Dedifferentiated amniotic fluid mesenchymal stem cell (primary cell): ENCODE results near the gene SYNPO.
A peak's percentile ranks its signal among the peaks of the same experiment; 100 is the strongest.

Experiments
- DNase-seq: peaks from one replicate; pipeline ENCODE4 v3.0.0-alpha.2; 2016; ENCODE audit errors: extremely low spot score

SYNPO gene

GRCh38 chr5:150640311-150641005 is at the start of gene SYNPO:
TSS of gene SYNPO (plus strand) at chr5:150640660. CDS start at chr5:150648276, 7,616 bp downstream.
- peak; percentile 73 for DNase-seq

GRCh38 chr5:150590979-150591695 is 49.3 kb upstream of the SYNPO start:
- no peak for DNase-seq

- DNase-seq = no peak
Observed at GRCh38 chr5:150593593-150593992, 46.9 kb upstream of the SYNPO start.

- DNase-seq = no peak
Observed at GRCh38 chr5:150593996-150594395, 46.5 kb upstream of the SYNPO start.

- DNase-seq = no peak
Observed at GRCh38 chr5:150595466-150596031, 44.9 kb upstream of the SYNPO start.

- no peak for DNase-seq
Observed at GRCh38 chr5:150596313-150596712, 44.1 kb upstream of the SYNPO start.

- no peak for DNase-seq
Observed at GRCh38 chr5:150596826-150597225, 43.6 kb upstream of the SYNPO start.

GRCh38 chr5:150598006-150598405 is 42.5 kb upstream of the SYNPO start:
- DNase-seq = no peak

GRCh38 chr5:150598821-150599273 is 41.6 kb upstream of the SYNPO start:
- DNase-seq = no peak

GRCh38 chr5:150599281-150599680 is 41.2 kb upstream of the SYNPO start:
- no peak for DNase-seq

- DNase-seq = peak; percentile 23
Observed at GRCh38 chr5:150599917-150600511, 40.4 kb upstream of the SYNPO start.

- no peak for DNase-seq
Observed at GRCh38 chr5:150600616-150601490, 39.6 kb upstream of the SYNPO start.

GRCh38 chr5:150601491-150602345 is 38.7 kb upstream of the SYNPO start:
- no peak for DNase-seq

- DNase-seq = no peak
Observed at GRCh38 chr5:150603052-150603451, 37.4 kb upstream of the SYNPO start.

GRCh38 chr5:150603491-150603890 is 37.0 kb upstream of the SYNPO start:
- DNase-seq = no peak

GRCh38 chr5:150604010-150604409 is 36.5 kb upstream of the SYNPO start:
- DNase-seq = no peak

GRCh38 chr5:150604894-150605440 is 35.5 kb upstream of the SYNPO start:
- DNase-seq = no peak

GRCh38 chr5:150605546-150605945 is 34.9 kb upstream of the SYNPO start:
- no peak for DNase-seq

GRCh38 chr5:150606476-150606875 is 34.0 kb upstream of the SYNPO start:
- no peak for DNase-seq

GRCh38 chr5:150607105-150607504 is 33.4 kb upstream of the SYNPO start:
- no peak for DNase-seq
